Measurements from ENCODE around the gene OPTC. TPM values are rescaled to one million over a fixed set of nuclear protein-coding genes. Genes with fewer than 3 reads are reported as not detected.

OPTC gene
- total and polyA plus RNA-seq, 10 donors = not detected

DNA sequence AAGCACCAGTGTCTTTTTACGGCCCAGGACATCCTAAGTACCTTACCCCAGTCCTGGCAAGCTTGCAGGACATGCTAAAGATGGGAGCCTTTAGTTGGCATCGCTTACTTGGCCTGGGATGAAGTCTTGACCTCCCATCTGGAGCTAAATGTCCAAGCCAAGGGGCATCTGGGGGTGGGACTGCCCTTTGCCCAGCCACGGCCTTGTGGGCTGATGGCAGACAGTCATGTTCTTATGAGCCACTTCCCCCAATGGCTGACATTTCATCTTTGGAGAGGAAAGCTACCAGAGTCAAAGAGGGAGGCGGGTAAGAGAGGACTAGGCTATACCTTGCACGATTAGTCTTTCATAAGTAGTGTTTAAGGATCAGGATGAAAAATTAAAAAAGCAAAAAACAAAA is 32.2 kb downstream of the OPTC start:
- TF ChIP-seq, protein P1, sequence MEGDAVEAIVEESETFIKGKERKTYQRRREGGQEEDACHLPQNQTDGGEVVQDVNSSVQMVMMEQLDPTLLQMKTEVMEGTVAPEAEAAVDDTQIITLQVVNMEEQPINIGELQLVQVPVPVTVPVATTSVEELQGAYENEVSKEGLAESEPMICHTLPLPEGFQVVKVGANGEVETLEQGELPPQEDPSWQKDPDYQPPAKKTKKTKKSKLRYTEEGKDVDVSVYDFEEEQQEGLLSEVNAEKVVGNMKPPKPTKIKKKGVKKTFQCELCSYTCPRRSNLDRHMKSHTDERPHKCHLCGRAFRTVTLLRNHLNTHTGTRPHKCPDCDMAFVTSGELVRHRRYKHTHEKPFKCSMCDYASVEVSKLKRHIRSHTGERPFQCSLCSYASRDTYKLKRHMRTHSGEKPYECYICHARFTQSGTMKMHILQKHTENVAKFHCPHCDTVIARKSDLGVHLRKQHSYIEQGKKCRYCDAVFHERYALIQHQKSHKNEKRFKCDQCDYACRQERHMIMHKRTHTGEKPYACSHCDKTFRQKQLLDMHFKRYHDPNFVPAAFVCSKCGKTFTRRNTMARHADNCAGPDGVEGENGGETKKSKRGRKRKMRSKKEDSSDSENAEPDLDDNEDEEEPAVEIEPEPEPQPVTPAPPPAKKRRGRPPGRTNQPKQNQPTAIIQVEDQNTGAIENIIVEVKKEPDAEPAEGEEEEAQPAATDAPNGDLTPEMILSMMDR (IDR thresholded peaks at IDR 0.05 in 8 of 11, conservative IDR thresholded peaks at IDR 0.05 in 3 of 11) = no peak
- no peak for TF ChIP-seq POLR2A (IDR thresholded peaks at IDR 0.05)
- peak in 1 of 3 donors; percentile 52 for TF ChIP-seq POLR2AphosphoS5 (IDR thresholded peaks at IDR 0.05)
- H3K27me3 ChIP-seq (replicated peaks in 1 of 7) = peaks cover 0 to 31% (median 0%) of the 10 kb centered on the region in 7 donors
- intact Hi-C loops (cut with DNase I; ENCODE audit: low total_unique reads) = no loop called here
- peaks cover 0 to 27% (median 6%) of the 10 kb centered on the region in 6 donors for H3K4me1 ChIP-seq
- DNase-seq = no peak
- 70 to 85% (median 77%) methylated on average over 5 of the region's 5 CpGs for WGBS, 5 donors
- H3K4me3 ChIP-seq = no peak overlapping the region
- H3K9me3 ChIP-seq = no peaks in the 10 kb centered on the region
- H3K27ac ChIP-seq = no peak overlapping the region
- no peaks in the 10 kb centered on the region for H3K36me3 ChIP-seq

DNA sequence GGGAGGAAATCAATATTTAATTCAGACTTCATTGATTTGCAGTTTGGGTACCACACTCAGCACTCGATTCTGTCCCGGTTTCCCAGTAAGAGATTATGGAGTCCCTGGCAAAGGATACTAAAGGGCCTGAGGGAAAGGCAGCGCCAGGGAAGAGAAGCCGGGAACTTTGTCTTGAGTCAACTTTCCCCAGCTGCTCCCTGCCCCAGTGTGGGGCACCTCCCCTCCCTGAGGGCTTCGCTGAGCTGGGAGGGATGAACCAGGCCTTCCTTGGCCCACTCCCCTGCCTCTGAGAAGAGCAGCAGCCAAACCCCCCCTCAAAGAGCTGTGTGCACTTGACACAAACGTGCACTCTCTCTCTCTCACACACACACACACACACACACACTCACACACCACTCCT is 32.6 kb downstream of the OPTC start:
- H3K9me3 ChIP-seq = no peaks in the 10 kb centered on the region
- TF ChIP-seq, protein P1 (IDR thresholded peaks at IDR 0.05 in 8 of 11, conservative IDR thresholded peaks at IDR 0.05 in 3 of 11) = no peak
- no peak for TF ChIP-seq POLR2AphosphoS5 (IDR thresholded peaks at IDR 0.05)
- no peak for TF ChIP-seq POLR2A (IDR thresholded peaks at IDR 0.05)
- WGBS, 5 donors = 79 to 87% (median 86%) methylated on average over 6 of the region's 6 CpGs
- peaks cover 0 to 22% (median 2%) of the 10 kb centered on the region in 6 donors for H3K4me1 ChIP-seq
- no peak overlapping the region for H3K4me3 ChIP-seq
- intact Hi-C loops (cut with DNase I; ENCODE audit: low total_unique reads) = no loop called here
- no peak for DNase-seq
- H3K27me3 ChIP-seq (replicated peaks in 1 of 7) = peaks cover 0 to 31% (median 0%) of the 10 kb centered on the region in 7 donors
- H3K27ac ChIP-seq = no peak overlapping the region
- H3K36me3 ChIP-seq = no peaks in the 10 kb centered on the region

DNA sequence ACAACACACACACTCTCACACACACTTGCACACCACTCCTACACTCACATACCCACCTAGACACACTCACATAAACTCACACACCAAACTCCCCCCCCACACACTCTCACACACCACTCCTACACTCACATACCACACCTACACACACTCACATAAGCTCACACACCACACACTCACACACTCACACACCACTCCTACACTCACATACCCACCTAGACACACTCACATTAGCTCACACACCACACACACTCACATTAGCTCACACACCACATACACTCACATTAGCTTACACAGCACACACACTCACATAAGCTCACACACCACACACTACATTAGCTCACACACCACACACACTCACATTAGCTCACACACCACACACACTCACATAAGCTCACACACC is 33.1 kb downstream of the OPTC start:
- no peak for TF ChIP-seq POLR2A (IDR thresholded peaks at IDR 0.05)
- no peak for TF ChIP-seq POLR2AphosphoS5 (IDR thresholded peaks at IDR 0.05)
- TF ChIP-seq, protein P1 (IDR thresholded peaks at IDR 0.05 in 8 of 11, conservative IDR thresholded peaks at IDR 0.05 in 3 of 11) = no peak
- no peak for DNase-seq
- H3K4me1 ChIP-seq = peaks cover 0 to 18% (median under 1%) of the 10 kb centered on the region in 6 donors
- no peaks in the 10 kb centered on the region for H3K36me3 ChIP-seq
- intact Hi-C loops (cut with DNase I; ENCODE audit: low total_unique reads) = no loop called here
- H3K9me3 ChIP-seq = no peaks in the 10 kb centered on the region
- no peak overlapping the region for H3K4me3 ChIP-seq
- H3K27ac ChIP-seq = no peak overlapping the region
- peaks cover 0 to 28% (median 0%) of the 10 kb centered on the region in 7 donors for H3K27me3 ChIP-seq (replicated peaks in 1 of 7)

DNA sequence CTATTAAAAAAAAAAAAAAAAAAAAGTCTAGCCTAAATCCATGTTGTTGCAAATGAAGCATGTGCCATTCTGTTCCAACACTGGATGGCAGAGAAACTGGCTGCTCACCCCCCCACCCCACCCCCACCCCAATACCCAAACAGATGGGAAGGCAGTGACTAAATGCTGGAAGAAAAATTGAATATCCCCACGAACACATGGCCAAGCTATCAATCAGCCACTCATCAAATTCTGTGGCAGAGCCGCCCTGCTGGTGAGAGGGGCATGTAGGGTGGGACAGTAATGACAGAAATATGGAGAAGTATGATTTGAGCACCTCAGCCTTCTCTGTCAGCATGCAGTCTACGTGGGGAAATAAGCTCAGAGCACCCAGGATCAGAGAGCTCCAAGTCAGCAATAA is 34.1 kb downstream of the OPTC start:
- intact Hi-C loops (cut with DNase I; ENCODE audit: low total_unique reads) = no loop called here
- Histone ChIP-seq H3K27ac (no peak overlapping the region), H3K4me1 (peaks cover 0 to 15% (median 1%) of the 10 kb centered on the region in 6 donors), H3K9me3 (no peaks in the 10 kb centered on the region), H3K4me3 (no peak overlapping the region), H3K36me3 (no peaks in the 10 kb centered on the region), H3K27me3 (replicated peaks in 1 of 7) (peaks cover 0 to 18% (median 0%) of the 10 kb centered on the region in 7 donors)
- TF ChIP-seq POLR2A (IDR thresholded peaks at IDR 0.05) = no peak
- WGBS, 5 donors = 74 to 97% (median 87%) methylated on average over 3 of the region's 3 CpGs
- DNase-seq = no peak
